Measurements from ENCODE around the gene NDUFA11. TPM values are rescaled to one million over a fixed set of nuclear protein-coding genes. Genes with fewer than 3 reads are reported as not detected.

NDUFA11 gene
- total RNA-seq, 2 experiments from 2014 or later: 94.3 to 96.7 TPM

DNA sequence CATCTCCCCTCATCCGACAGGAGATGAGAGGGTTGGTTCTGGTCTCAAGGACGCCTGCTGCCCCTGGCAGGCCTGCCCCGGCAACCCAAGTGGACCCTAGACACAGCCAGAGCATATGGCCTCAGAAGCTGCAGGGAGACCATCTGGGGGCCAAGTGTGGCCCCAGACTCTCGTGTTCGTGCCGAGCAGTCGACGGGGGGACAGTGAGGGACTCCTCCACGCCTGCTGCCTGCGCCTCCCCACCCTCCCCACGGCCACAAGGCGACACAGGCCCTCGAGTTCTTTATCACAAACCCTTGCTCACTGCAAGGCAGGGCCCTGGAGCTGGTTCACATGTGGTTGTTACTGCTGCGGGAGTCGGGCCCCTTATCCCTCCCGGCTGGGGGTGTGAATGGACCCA lies 19.8 kb upstream of the NDUFA11 start:
- H3K27ac Mint-ChIP-seq: no peak overlapping the region
- H3K36me3 Mint-ChIP-seq (ENCODE audit: low read depth): peaks cover 89% of the 10 kb centered on the region

DNA sequence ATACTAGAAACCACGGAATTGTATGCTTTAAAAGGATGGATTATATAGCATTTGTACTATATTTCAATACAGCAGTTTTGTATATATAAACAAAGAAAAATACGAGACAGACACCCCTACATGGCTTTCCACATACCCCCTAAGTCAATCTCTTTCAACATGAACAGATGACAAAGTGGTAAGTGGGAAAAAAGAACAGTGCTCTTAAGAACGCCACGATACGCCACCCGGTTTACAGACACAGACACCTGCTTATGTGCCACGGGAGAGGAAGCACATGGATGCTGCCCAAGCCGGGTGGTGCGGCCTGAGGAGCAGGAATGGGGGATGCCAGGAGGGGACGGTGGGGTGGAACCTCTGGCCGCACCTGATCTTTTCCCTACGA lies 18.6 kb upstream of the NDUFA11 start:
- Histone ChIP-seq H3K27me3 (ENCODE audit: control insufficient read depth in 1 of 2, insufficient read depth in 2 of 2, low read length in 2 of 2) (no peaks in the 10 kb centered on the region), H3K36me3 (ENCODE audit: insufficient read depth, low read length) (peaks cover 92% of the 10 kb centered on the region), H3K4me3 (ENCODE audit: low read length) (no peak overlapping the region), H3K4me1 (ENCODE audit: insufficient read depth, low read length) (no peaks in the 10 kb centered on the region), H3K27ac (ENCODE audit: low read depth in 1 of 2, low read length in 2 of 2) (no peak overlapping the region), H3K9me3 (ENCODE audit: control insufficient read depth in 1 of 2, insufficient read depth in 1 of 2, low read length in 2 of 2) (no peaks in the 10 kb centered on the region)
- intact Hi-C loops (cut with DNase I, micrococcal nuclease): no loop called here
- H3K27me3 Mint-ChIP-seq: no peaks in the 10 kb centered on the region
- ChIA-PET POLR2A (no interaction called here), CTCF (no interaction called here)
- H3K27ac Mint-ChIP-seq: no peak overlapping the region
- no peaks in the 10 kb centered on the region for H3K9me3 Mint-ChIP-seq
- DNase-seq: no peak
- H3K4me3 Mint-ChIP-seq: no peak overlapping the region
- H3K36me3 Mint-ChIP-seq (ENCODE audit: low read depth): peaks cover 90% of the 10 kb centered on the region
- H3K4me1 Mint-ChIP-seq (ENCODE audit: low read depth): no peaks in the 10 kb centered on the region
- TF ChIP-seq, protein P1, sequence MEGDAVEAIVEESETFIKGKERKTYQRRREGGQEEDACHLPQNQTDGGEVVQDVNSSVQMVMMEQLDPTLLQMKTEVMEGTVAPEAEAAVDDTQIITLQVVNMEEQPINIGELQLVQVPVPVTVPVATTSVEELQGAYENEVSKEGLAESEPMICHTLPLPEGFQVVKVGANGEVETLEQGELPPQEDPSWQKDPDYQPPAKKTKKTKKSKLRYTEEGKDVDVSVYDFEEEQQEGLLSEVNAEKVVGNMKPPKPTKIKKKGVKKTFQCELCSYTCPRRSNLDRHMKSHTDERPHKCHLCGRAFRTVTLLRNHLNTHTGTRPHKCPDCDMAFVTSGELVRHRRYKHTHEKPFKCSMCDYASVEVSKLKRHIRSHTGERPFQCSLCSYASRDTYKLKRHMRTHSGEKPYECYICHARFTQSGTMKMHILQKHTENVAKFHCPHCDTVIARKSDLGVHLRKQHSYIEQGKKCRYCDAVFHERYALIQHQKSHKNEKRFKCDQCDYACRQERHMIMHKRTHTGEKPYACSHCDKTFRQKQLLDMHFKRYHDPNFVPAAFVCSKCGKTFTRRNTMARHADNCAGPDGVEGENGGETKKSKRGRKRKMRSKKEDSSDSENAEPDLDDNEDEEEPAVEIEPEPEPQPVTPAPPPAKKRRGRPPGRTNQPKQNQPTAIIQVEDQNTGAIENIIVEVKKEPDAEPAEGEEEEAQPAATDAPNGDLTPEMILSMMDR (IDR thresholded peaks at IDR 0.05): no peak
- ATAC-seq (ENCODE audit: poor library complexity): no peak

More for the DNA sequence above, 19.8 kb upstream of the NDUFA11 start:
- H3K4me3 ChIP-seq (ENCODE audit: low read length): no peak overlapping the region
- no peaks in the 10 kb centered on the region for H3K4me1 ChIP-seq (ENCODE audit: insufficient read depth, low read length)
- ChIA-PET POLR2A (no interaction called here), CTCF (no interaction called here)
- Mint-ChIP-seq H3K27me3 (no peaks in the 10 kb centered on the region), H3K4me1 (ENCODE audit: low read depth) (no peaks in the 10 kb centered on the region), H3K9me3 (no peaks in the 10 kb centered on the region), H3K4me3 (no peak overlapping the region)
- no peaks in the 10 kb centered on the region for H3K9me3 ChIP-seq (ENCODE audit: control insufficient read depth in 1 of 2, insufficient read depth in 1 of 2, low read length in 2 of 2)
- TF ChIP-seq, protein P1 (IDR thresholded peaks at IDR 0.05): no peak
- ATAC-seq (ENCODE audit: poor library complexity) (no peak), DNase-seq (no peak)
- intact Hi-C loops (cut with DNase I, micrococcal nuclease): no loop called here
- peaks cover 94% of the 10 kb centered on the region for H3K36me3 ChIP-seq (ENCODE audit: insufficient read depth, low read length)
- H3K27ac ChIP-seq (ENCODE audit: low read depth in 1 of 2, low read length in 2 of 2): no peak overlapping the region
- H3K27me3 ChIP-seq (ENCODE audit: control insufficient read depth in 1 of 2, insufficient read depth in 2 of 2, low read length in 2 of 2): no peaks in the 10 kb centered on the region

DNA sequence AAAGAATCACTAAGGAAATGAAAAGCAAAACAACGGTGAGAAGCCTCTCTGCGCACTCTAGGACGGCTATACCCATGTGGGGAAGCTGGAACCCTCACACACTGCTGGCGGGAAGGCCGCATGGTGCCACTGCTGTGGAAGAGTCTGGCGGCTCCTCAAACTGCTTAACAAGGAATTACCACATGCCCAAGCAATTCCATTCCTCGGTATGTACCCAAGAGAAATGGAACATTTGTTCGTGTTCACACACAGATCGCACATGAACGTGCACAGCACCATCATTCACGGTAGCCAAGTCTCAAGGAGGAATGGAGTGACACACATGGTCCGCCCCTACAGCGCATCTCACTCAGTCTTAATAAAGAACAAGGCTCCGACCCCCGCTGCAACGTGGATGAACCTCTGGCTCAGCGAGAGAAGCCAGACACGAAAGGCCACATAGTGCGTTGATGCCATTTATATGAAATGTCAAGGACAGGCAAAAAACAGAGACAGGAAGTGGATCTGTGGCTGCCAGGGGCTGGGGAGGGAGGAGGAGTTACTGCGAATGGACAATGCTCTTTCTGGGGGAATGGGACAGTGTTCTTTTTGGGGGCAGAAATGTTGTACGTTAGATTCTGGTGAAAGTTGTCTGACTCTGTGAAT lies 18.0 kb upstream of the NDUFA11 start:
- no peaks in the 10 kb centered on the region for H3K27me3 ChIP-seq (ENCODE audit: control insufficient read depth in 1 of 2, insufficient read depth in 2 of 2, low read length in 2 of 2)
- POLR2A ChIA-PET: interaction anchor here (1.3 kb wide), 1 partner anchor 18 kb away, joined by 3 read pairs; the partner anchor contains the start of gene NDUFA11
- CTCF ChIA-PET: no interaction called here
- H3K36me3 Mint-ChIP-seq (ENCODE audit: low read depth): peaks cover 90% of the 10 kb centered on the region
- ATAC-seq (ENCODE audit: poor library complexity) (no peak), DNase-seq (no peak)
- H3K4me3 Mint-ChIP-seq: no peak overlapping the region
- no peaks in the 10 kb centered on the region for H3K4me1 ChIP-seq (ENCODE audit: insufficient read depth, low read length)
- TF ChIP-seq, protein P1 (IDR thresholded peaks at IDR 0.05): no peak
- intact Hi-C loops (cut with DNase I, micrococcal nuclease): no loop called here
- H3K9me3 ChIP-seq (ENCODE audit: control insufficient read depth in 1 of 2, insufficient read depth in 1 of 2, low read length in 2 of 2): no peaks in the 10 kb centered on the region
- H3K36me3 ChIP-seq (ENCODE audit: insufficient read depth, low read length): peaks cover 92% of the 10 kb centered on the region
- no peak overlapping the region for H3K27ac Mint-ChIP-seq
- no peaks in the 10 kb centered on the region for H3K9me3 Mint-ChIP-seq
- no peak overlapping the region for H3K4me3 ChIP-seq (ENCODE audit: low read length)
- H3K27me3 Mint-ChIP-seq: no peaks in the 10 kb centered on the region
- no peak overlapping the region for H3K27ac ChIP-seq (ENCODE audit: low read depth in 1 of 2, low read length in 2 of 2)
- no peaks in the 10 kb centered on the region for H3K4me1 Mint-ChIP-seq (ENCODE audit: low read depth)
